Measurements from ENCODE around the gene BDKRB1.

BDKRB1 gene

DNA sequence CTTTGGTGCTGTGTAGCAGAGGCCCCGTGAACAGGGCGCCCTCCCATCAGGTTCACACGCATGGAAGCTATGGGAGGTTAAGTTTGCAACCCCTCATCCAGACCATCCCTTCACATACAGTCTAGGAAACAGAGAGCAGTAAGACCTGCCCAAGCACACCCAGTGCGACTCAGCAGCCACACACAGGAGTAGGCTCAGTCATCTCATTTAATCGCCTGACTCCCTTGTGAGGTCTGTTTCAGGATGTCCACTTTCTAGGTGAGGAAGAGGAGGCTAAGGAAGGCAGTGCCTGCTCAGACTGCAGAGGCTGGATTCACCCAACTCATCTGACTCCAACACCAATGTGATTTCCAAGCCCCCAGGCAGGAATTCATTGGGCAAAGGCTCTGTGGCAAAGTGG, 11.9 kb downstream of the BDKRB1 start:
- TF ChIP-seq ZFX (IDR thresholded peaks at IDR 0.05): no peak
- TF ChIP-seq, protein P1, sequence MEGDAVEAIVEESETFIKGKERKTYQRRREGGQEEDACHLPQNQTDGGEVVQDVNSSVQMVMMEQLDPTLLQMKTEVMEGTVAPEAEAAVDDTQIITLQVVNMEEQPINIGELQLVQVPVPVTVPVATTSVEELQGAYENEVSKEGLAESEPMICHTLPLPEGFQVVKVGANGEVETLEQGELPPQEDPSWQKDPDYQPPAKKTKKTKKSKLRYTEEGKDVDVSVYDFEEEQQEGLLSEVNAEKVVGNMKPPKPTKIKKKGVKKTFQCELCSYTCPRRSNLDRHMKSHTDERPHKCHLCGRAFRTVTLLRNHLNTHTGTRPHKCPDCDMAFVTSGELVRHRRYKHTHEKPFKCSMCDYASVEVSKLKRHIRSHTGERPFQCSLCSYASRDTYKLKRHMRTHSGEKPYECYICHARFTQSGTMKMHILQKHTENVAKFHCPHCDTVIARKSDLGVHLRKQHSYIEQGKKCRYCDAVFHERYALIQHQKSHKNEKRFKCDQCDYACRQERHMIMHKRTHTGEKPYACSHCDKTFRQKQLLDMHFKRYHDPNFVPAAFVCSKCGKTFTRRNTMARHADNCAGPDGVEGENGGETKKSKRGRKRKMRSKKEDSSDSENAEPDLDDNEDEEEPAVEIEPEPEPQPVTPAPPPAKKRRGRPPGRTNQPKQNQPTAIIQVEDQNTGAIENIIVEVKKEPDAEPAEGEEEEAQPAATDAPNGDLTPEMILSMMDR (conservative IDR thresholded peaks at IDR 0.05): no peak
- H3K27ac ChIP-seq: no peak overlapping the region

DNA sequence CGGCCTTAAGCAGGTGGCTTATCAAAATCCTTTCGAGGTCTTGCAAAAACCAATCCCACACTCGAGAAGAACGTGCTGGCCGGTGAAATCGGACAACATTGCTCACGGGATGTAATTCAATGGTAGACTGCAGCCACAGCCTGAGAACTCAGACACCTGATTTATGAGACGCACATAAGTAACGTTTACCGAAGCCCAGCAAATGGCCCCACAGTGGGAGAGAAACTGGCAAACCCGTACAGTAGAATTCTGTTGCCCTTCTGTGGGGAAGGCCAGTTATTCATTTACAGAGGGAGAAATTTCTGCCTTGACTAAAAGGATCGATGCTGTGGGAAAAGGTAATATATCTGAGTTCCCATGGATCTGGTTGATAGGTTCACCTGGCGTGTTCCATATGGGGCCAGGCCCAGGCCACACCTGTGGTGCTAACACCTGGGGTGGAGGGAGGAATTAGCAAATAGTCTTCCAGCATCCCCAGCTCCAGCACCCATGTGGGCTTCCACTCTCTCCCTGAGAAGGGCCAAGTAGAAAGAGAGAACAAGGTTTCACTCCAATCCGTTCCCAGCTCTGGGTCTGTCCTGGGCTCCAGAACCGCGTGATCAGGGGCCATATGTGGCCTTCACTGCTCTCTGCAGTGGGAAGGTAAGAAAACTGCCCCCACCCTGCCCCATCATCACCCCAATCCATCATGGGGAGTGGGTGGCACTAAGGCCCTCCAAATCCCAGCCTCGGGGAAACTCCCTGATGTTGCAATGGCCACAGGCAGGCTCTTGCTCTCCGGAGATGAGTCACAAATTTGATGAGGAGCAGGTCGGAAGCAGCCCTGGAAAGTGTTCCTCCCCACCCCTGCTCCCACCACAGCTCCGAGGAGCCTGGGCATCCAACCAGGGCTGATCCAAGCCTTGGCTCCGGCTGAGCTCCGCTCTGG, 12.7 kb downstream of the BDKRB1 start:
- no peak overlapping the region for H3K27ac ChIP-seq
- TF ChIP-seq, protein P1 (conservative IDR thresholded peaks at IDR 0.05): no peak
- no peak for TF ChIP-seq ZFX (IDR thresholded peaks at IDR 0.05)

DNA sequence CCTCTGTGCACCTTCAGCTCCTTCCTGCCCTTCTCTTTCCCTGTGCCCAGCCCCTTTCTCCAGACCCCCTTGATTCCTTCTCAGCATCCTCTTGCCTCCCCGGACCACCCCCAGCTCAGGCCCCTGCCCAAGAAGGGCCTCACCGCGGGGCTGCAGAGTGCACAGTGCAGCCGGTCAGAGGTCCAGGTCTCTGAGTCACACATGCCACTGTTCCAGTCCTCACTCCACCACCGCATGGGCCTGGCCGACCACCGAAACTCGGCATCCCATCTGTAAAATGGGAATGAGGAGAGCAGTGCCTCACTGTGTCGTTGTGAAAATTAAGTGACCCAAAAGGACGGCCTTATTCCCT, 13.3 kb downstream of the BDKRB1 start:
- H3K27ac ChIP-seq: no peak overlapping the region
- TF ChIP-seq, protein P1 (conservative IDR thresholded peaks at IDR 0.05): no peak
- no peak for TF ChIP-seq ZFX (IDR thresholded peaks at IDR 0.05)

DNA sequence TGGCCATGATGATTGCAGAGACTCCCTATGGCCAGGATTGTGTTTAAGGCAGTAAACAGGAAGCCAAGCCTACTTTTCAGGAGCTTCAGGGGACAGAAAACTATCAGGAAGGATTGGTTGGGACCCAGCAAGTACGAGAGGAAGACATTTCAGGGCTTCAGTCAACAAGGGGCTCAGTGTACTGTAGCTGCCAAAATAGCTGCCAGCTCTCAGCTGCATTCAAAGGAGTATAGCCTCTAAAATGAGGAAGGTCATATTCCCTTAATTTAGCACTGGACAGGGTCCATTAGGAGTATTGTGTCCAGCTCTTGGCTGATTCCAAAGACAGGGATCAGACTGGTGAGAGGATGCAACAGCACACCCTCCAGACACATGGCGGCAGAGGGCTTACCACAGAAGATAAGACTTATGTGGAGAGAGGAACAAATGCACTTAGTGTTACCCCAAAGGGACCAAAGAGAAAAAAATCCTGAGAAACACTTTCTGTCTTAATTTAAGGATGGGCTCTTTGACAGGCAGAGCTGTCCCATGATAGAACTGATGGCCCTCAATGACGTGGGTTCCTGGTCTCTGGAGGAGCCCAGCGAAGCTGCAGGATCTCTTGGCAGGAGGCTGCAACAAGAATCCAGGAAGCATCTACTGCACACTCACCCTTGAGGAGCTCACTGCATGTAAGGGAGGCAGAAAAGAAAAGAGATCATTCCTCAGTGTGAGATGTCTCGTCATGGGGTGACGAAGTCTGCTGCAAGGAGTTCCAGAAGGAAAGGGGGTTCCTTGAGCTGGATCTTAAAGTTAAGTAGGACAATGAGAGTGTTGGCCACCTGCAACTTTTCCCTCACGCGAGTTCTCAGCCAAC, 14.8 kb downstream of the BDKRB1 start:
- TF ChIP-seq, protein P1 (conservative IDR thresholded peaks at IDR 0.05): no peak
- TF ChIP-seq ZFX (IDR thresholded peaks at IDR 0.05): no peak
- H3K27ac ChIP-seq: no peak overlapping the region

DNA sequence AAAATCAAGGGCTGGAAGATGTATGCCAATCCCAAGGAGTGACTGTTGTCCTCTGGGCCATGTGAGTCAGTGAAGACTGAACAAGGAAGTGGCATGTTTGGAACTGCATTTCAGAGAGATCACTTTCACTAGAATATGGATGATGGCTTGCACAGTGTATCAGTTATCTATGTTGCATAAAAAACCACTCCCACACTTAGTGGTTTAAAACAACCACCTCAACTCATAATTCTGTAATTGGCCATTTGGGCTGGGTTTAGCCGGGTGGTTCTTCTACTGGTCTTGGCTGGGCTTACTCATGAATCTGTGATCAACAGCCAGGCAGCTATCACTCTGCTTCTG, 15.4 kb downstream of the BDKRB1 start:
- H3K27ac ChIP-seq: no peak overlapping the region
- no peak for TF ChIP-seq ZFX (IDR thresholded peaks at IDR 0.05)
- TF ChIP-seq, protein P1 (conservative IDR thresholded peaks at IDR 0.05): no peak

DNA sequence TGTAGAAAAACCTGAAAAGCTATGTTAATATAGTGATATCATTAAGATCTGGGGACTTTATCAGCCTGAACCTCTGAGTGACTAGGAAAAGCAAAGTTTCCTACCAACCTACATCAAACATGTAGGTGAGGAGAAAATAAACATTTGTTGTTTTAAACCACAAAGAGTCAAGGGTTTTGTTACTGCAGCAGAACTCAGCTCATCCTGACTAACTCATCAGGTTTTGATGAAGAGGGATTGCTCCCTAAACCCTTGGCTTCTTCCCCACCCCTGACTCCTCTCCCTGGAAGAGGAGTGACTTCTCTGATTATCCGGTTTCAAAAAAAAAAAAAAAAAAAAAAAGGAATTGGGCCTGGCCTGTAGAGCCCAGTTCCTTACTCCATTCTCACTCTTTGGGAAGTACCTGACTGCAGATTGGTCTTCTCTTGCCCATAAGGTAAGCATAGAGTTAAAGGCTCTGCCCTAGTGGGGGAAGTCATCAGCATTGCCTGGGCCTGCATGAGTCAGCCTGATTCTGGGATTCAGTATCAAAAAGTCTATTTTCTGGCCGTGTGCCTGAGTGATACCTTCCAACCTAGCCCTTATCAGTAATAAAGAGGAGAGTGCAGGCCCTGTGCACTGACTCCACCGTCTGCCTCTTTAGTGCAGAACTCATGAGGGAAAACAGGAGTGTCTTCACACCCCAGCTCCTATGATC, 16.9 kb downstream of the BDKRB1 start:
- H3K27ac ChIP-seq: no peak overlapping the region
- TF ChIP-seq, protein P1 (conservative IDR thresholded peaks at IDR 0.05): no peak
- no peak for TF ChIP-seq ZFX (IDR thresholded peaks at IDR 0.05)
